Activated naive CD4-positive, alpha-beta T cell treated with anti-CD3 and anti-CD28 coated beads for 36 hours (primary cell): ENCODE results near the gene AP3S1. TPM values are rescaled to one million over a fixed set of nuclear protein-coding genes. Genes with fewer than 3 reads are reported as not detected.

ENCODE experiments used
- CTCF ChIA-PET: fragments of 350-600 bp; sonication (Branson Sonifier 250); formaldehyde crosslinking; loops from one replicate; lab custom pipeline; 2021; ENCODE audit warnings: antibody characterized with exemption; lab: Charles Lee
- DNase-seq: peaks from one replicate; pipeline ENCODE4 v3.0.0-alpha.2; 2020
- H3K27ac Mint-ChIP-seq: one replicate; pipeline ENCODE4 v1.8.0; 2021; ENCODE audit warnings: mild to moderate bottlenecking, mixed read lengths
- H3K27me3 Mint-ChIP-seq: one replicate; pipeline ENCODE4 v1.8.0; 2021; ENCODE audit warnings: low read depth, mixed read lengths
- H3K36me3 Mint-ChIP-seq: one replicate; pipeline ENCODE4 v1.8.0; 2021; ENCODE audit warnings: low read depth, mixed read lengths
- H3K4me1 Mint-ChIP-seq: one replicate; pipeline ENCODE4 v1.8.0; 2021; ENCODE audit warnings: low read depth, mixed read lengths
- H3K4me3 Mint-ChIP-seq: one replicate; pipeline ENCODE4 v1.8.0; 2021; ENCODE audit warnings: mild to moderate bottlenecking, moderate library complexity, mixed read lengths
- H3K9me3 Mint-ChIP-seq: one replicate; pipeline ENCODE4 v1.8.0; 2021; ENCODE audit warnings: mixed read lengths
- intact Hi-C: fragments of 100-400 bp; cut with micrococcal nuclease; formaldehyde crosslinking; loops from one replicate; pipeline ENCODE4 v1.15.1; 2023
- total RNA-seq, 2 experiments: library from RNA; stranded (reverse); gene quantifications; one replicate each; pipeline ENCODE4 v1.2.3, GENCODE V29; 2021

Gene AP3S1
- total RNA-seq, 2 experiments from 2014 or later = 56.6 to 57.8 TPM

DNA sequence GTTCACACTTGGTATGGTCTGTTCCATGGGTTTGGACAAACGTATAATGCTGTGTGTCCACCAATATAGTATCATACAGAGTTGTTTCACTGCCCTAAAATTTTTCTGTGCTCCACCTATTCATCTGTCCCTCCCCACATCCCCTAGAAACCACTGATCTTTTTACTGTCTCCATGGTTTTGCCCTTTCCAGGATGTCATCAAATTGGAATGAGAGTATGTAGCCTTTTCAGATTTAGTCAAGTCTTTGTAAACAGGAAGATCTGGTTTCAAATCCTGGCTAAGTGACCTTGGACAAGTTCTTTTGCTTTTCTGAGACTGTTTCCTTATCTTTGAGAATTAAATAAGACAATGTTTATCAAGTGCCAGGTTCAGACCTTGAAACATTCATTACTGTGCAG lies 107.4 kb downstream of the AP3S1 start:
- H3K36me3 Mint-ChIP-seq = no peaks in the 10 kb centered on the region
- peaks cover 11% of the 10 kb centered on the region for H3K27me3 Mint-ChIP-seq
- no peak for DNase-seq
- no peaks in the 10 kb centered on the region for H3K4me1 Mint-ChIP-seq
- intact Hi-C loops = no loop called here
- no peak overlapping the region for H3K27ac Mint-ChIP-seq
- no peaks in the 10 kb centered on the region for H3K9me3 Mint-ChIP-seq
- no peak overlapping the region for H3K4me3 Mint-ChIP-seq
- CTCF ChIA-PET = no interaction called here

GRCh38 chr5:115952588-115952987 lies 110.9 kb downstream of the AP3S1 start:
- CTCF ChIA-PET = no interaction called here
- no peaks in the 10 kb centered on the region for H3K4me1 Mint-ChIP-seq
- no peak for DNase-seq
- no peaks in the 10 kb centered on the region for H3K36me3 Mint-ChIP-seq
- H3K27me3 Mint-ChIP-seq = peaks cover 13% of the 10 kb centered on the region
- intact Hi-C loops = no loop called here
- H3K9me3 Mint-ChIP-seq = no peaks in the 10 kb centered on the region
- no peak overlapping the region for H3K4me3 Mint-ChIP-seq
- H3K27ac Mint-ChIP-seq = no peak overlapping the region

- CTCF ChIA-PET = no interaction called here
- intact Hi-C loops = no loop called here
- H3K36me3 Mint-ChIP-seq = no peaks in the 10 kb centered on the region
- no peak overlapping the region for H3K27ac Mint-ChIP-seq
- no peaks in the 10 kb centered on the region for H3K9me3 Mint-ChIP-seq
- H3K27me3 Mint-ChIP-seq = peaks cover 22% of the 10 kb centered on the region
- H3K4me3 Mint-ChIP-seq = no peak overlapping the region
- no peaks in the 10 kb centered on the region for H3K4me1 Mint-ChIP-seq
- no peak for DNase-seq
Measured at GRCh38 chr5:115954144-115954543, 112.4 kb downstream of the AP3S1 start.

- Mint-ChIP-seq H3K27me3 (peaks cover 34% of the 10 kb centered on the region), H3K27ac (no peak overlapping the region), H3K4me3 (no peak overlapping the region), H3K9me3 (no peaks in the 10 kb centered on the region), H3K4me1 (peaks cover 8% of the 10 kb centered on the region), H3K36me3 (no peaks in the 10 kb centered on the region)
- CTCF ChIA-PET = no interaction called here
- DNase-seq = no peak
- intact Hi-C loops = no loop called here
Measured at GRCh38 chr5:115956957-115957356, 115.2 kb downstream of the AP3S1 start.

GRCh38 chr5:115961381-115962238 lies 119.9 kb downstream of the AP3S1 start:
- no peak overlapping the region for H3K4me3 Mint-ChIP-seq
- H3K27ac Mint-ChIP-seq = no peak overlapping the region
- peaks cover 54% of the 10 kb centered on the region for H3K27me3 Mint-ChIP-seq
- peaks cover 9% of the 10 kb centered on the region for H3K4me1 Mint-ChIP-seq
- no peaks in the 10 kb centered on the region for H3K9me3 Mint-ChIP-seq
- no peak for DNase-seq
- intact Hi-C loops = loop anchor here (5.0 kb wide), 1 partner anchor 334 kb away; the partner anchor contains the start of gene TMED7
- no peaks in the 10 kb centered on the region for H3K36me3 Mint-ChIP-seq
- CTCF ChIA-PET = interaction anchor here (1.0 kb wide), 1 partner anchor 11 kb away, joined by 7 read pairs; no protein-coding TSS in a partner anchor

DNA sequence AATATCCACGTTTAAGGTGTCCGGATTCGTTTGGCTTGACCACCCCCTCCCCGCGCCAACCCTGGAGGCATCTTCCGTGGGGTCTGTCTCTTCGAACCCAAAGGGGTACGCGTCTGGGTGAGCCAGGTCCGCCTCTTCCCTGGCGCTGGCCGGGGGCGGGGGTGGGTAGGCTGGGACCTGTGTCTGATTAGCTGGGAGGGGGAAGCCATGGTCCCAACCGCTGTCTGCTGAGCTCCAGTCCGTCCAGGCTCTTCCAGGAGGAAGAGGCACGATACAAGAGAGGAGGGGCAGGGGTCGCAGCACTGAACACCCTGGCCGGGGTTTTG lies 120.5 kb downstream of the AP3S1 start, which contains the start of gene LVRN:
Gene LVRN, plus strand, starts transcription at position 237 of the 326 bp plus-strand sequence. CDS start 143 bp downstream, outside the sequence.
- no peak for DNase-seq
- H3K4me3 Mint-ChIP-seq = peak within 1 kb of the TSS; percentile 21
- H3K9me3 Mint-ChIP-seq = no peaks in the 10 kb centered on the region
- intact Hi-C loops = loop anchor here (5.0 kb wide), 1 partner anchor 335 kb away; the partner anchor contains the start of gene TMED7
- CTCF ChIA-PET = interaction anchor here (1.0 kb wide), 1 partner anchor 10 kb away, joined by 7 read pairs; no protein-coding TSS in a partner anchor
- no peaks in the 10 kb centered on the region for H3K36me3 Mint-ChIP-seq
- peaks cover 56% of the 10 kb centered on the region for H3K27me3 Mint-ChIP-seq
- peaks cover 9% of the 10 kb centered on the region for H3K4me1 Mint-ChIP-seq
- no peak within 1 kb of the TSS for H3K27ac Mint-ChIP-seq

- H3K27me3 Mint-ChIP-seq = peaks cover 57% of the 10 kb centered on the region
- no peaks in the 10 kb centered on the region for H3K36me3 Mint-ChIP-seq
- H3K27ac Mint-ChIP-seq = no peak overlapping the region
- intact Hi-C loops = loop anchor here (5.0 kb wide), 1 partner anchor 335 kb away; the partner anchor contains the start of gene TMED7
- no peak for DNase-seq
- CTCF ChIA-PET = interaction anchor here (1.0 kb wide), 1 partner anchor 10 kb away, joined by 7 read pairs; no protein-coding TSS in a partner anchor
- peak overlapping the region; percentile 21 for H3K4me3 Mint-ChIP-seq
- no peaks in the 10 kb centered on the region for H3K9me3 Mint-ChIP-seq
- H3K4me1 Mint-ChIP-seq = peaks cover 9% of the 10 kb centered on the region
Measured at GRCh38 chr5:115962565-115963402, 121.0 kb downstream of the AP3S1 start.

DNA sequence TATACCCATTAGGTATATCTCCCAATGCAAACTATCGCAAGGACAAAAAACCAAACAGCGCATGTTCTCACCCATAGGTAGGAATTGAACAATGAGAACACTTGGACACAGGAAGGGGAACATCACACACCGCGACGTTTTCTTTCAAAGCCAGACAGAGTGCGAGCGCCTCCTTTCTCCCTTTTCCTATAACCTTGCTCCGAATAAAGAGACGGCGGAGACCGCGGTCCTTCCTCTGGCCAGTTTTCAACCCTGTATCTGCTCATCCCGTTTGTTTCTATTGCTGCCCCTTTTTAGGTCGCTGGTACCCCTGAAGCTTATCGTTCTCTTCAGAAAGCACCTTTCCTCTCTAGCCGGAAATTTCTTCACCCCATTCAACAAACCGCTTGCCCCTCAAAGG lies 121.8 kb downstream of the AP3S1 start:
- Mint-ChIP-seq H3K9me3 (no peaks in the 10 kb centered on the region), H3K27ac (no peak overlapping the region), H3K4me1 (peaks cover 9% of the 10 kb centered on the region), H3K36me3 (no peaks in the 10 kb centered on the region), H3K4me3 (no peak overlapping the region), H3K27me3 (peaks cover 55% of the 10 kb centered on the region)
- CTCF ChIA-PET = no interaction called here
- no peak for DNase-seq
- intact Hi-C loops = loop anchor here (5.0 kb wide), 1 partner anchor 336 kb away; the partner anchor contains the start of gene TMED7

Other genes with a start within 250 kb of the AP3S1 start
- under 1 TPM; 0.72 to 0.91 TPM for gene TICAM2, start 239.5 kb upstream of the AP3S1 start, total RNA-seq
- 10 to 100 TPM; 34.6 to 35.4 TPM for gene TMED7, start 215.9 kb upstream of the AP3S1 start, total RNA-seq
- under 1 TPM; 0.57 to 0.67 TPM for gene CDO1, start 25.3 kb upstream of the AP3S1 start, total RNA-seq
- 10 to 100 TPM; 39.1 to 41.3 TPM for gene ATG12, start 370 bp upstream of the AP3S1 start, total RNA-seq
- gene LVRN, start 120.5 kb downstream of the AP3S1 start, total RNA-seq = not detected
- not detected for gene ARL14EPL, start 190.5 kb downstream of the AP3S1 start, total RNA-seq
- gene COMMD10, start 243.1 kb downstream of the AP3S1 start, total RNA-seq = 10 to 100 TPM; 30.0 to 30.9 TPM